Neutrophil (primary cell): ENCODE results near the gene COPS7A.
"Not testable (repeated sequence)": the region's sequence is repeated elsewhere in the genome, so short reads cannot be mapped to it uniquely, and the experiment has no call there.

Experiments
- H3K27ac ChIP-seq: fragments of 200-600 bp; sonication (generic); 2 replicates; pipeline ENCODE4 v1.5.1; 2016; ENCODE audit warnings: mild to moderate bottlenecking, moderate library complexity
- H3K27me3 ChIP-seq: fragments of 200-600 bp; sonication (generic); 2 replicates; pipeline ENCODE4 v1.6.0; 2016; ENCODE audit warnings: mild to moderate bottlenecking
- H3K36me3 ChIP-seq: fragments of 200-600 bp; sonication (generic); 2 replicates; pipeline ENCODE4 v1.5.1; 2017
- H3K4me1 ChIP-seq, 2 experiments: fragments of 200-600 bp in 1 of 2; sonication (generic) in 1 of 2; 1 replicate in 1 of 2; 2 replicates in 1 of 2; pipeline versions ENCODE4 v1.5.1 to v1.6.1; 2013 to 2016; ENCODE audit warnings: low read depth in 1 of 2, low read length in 1 of 2, mild to moderate bottlenecking in 1 of 2, moderate library complexity in 1 of 2; ENCODE audit not compliant: control insufficient read depth in 1 of 2, insufficient read depth in 1 of 2
- H3K4me3 ChIP-seq, 2 experiments: fragments of 200-600 bp in 1 of 2; sonication (generic) in 1 of 2; 1 replicate in 1 of 2; 2 replicates in 1 of 2; pipeline ENCODE4 v1.5.1; 2013 to 2016; ENCODE audit warnings: low read depth in 1 of 2, low read length in 1 of 2, mild to moderate bottlenecking in 1 of 2, moderate library complexity in 1 of 2
- H3K9me3 ChIP-seq: fragments of 200-600 bp; sonication (generic); 2 replicates; pipeline ENCODE4 v1.5.1; 2016
- TF ChIP-seq, protein P1 (sequence below): fragments of 200-600 bp; sonication (generic); IDR thresholded peaks from 2 replicates; pipeline ENCODE4 v1.5.1; 2016; ENCODE audit warnings: antibody characterized with exemption

Gene COPS7A

DNA sequence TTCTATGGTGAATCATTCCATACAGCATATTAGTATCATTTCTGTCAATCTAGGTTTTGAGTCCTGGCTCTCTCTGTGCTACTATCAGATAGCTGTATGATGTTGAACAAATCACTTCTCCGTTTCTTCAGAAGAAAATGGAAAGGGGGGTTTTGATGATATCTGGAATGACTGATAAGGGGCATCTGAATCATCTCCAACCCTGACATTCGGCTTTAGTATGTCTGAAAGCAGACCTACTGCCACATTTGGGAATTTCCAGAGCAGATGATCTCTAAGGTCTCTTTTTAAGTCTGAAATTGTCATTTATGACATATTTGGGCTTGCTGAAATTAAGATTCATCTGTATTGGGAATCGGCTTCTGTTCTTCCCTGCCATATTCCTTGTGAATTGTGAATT is 19.0 kb downstream of the COPS7A start:
- no peak overlapping the region for H3K4me3 ChIP-seq
- H3K9me3 ChIP-seq, result no peaks in the 10 kb centered on the region
- no peaks in the 10 kb centered on the region for H3K27me3 ChIP-seq
- no peak overlapping the region for H3K27ac ChIP-seq
- peaks cover 48 to 49% of the 10 kb centered on the region in 2 experiments for H3K4me1 ChIP-seq
- TF ChIP-seq, protein P1, sequence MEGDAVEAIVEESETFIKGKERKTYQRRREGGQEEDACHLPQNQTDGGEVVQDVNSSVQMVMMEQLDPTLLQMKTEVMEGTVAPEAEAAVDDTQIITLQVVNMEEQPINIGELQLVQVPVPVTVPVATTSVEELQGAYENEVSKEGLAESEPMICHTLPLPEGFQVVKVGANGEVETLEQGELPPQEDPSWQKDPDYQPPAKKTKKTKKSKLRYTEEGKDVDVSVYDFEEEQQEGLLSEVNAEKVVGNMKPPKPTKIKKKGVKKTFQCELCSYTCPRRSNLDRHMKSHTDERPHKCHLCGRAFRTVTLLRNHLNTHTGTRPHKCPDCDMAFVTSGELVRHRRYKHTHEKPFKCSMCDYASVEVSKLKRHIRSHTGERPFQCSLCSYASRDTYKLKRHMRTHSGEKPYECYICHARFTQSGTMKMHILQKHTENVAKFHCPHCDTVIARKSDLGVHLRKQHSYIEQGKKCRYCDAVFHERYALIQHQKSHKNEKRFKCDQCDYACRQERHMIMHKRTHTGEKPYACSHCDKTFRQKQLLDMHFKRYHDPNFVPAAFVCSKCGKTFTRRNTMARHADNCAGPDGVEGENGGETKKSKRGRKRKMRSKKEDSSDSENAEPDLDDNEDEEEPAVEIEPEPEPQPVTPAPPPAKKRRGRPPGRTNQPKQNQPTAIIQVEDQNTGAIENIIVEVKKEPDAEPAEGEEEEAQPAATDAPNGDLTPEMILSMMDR, result no peak
- H3K36me3 ChIP-seq, result peaks cover 13% of the 10 kb centered on the region

DNA sequence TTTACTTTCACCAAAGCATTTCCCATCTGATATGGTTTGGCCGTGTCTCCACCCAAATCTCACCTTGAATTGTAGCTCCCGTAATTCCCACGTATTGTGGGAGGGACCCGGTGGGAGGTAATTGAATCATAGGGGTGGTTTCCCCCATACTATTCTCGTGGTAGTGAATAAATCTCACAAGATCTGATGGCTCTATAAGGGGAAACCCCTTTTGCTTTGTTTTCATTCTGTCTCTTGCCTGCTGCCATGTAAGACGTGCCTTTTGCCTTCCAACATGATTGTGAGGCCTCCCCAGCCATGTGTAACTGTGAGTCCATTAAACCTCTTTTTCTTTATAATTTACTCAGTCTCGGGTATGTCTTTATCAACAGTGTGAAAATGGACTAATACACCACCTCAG is 19.5 kb downstream of the COPS7A start:
- H3K27ac ChIP-seq, H3K27me3 ChIP-seq, H3K4me3 ChIP-seq, H3K9me3 ChIP-seq: not testable (repeated sequence)
- H3K4me1 ChIP-seq, result peaks cover 47 to 49% of the 10 kb centered on the region in 2 experiments
- H3K36me3 ChIP-seq, result peaks cover 18% of the 10 kb centered on the region

DNA sequence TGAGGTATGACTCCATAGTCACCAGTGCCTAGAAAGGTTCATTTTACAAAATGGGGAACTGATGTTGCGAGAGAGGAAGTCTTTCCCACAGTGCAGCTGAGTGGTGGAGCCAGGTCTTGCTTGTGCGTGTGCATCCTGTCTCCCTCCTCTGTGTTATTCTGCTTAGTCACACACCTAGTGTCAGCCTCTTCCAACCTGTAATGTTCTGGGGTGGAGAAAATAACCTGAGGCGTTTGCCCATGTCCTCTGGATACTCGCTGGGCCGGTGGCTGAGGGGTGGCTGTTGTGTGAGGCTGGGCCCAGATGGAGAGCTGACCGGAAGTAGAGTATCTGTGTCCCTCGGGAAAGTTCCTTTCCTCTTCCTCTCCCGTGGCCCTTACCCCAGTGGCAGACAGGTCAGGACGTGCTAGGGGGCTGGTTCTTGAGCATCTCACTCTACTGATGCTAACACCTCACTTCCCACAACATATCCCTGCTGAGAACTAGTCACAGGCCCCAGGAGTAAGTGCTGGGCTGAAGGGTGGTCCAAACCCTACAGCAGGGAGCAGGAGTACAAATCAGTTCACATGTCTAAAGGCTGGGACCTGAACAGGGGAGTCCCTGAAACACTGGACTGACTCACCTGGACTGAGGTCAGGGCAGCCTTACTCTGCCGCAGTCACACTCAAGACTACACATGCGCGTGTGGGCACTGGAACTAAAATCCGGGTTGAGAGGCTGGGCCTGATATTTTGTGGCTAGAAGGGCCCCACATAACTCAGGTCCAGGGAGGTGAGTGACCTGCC is 22.1 kb downstream of the COPS7A start:
- peaks cover 48 to 50% of the 10 kb centered on the region in 2 experiments for H3K4me1 ChIP-seq
- H3K27ac ChIP-seq, result peak overlapping the region; percentile 100
- no peaks in the 10 kb centered on the region for H3K9me3 ChIP-seq
- TF ChIP-seq, protein P1, result peak; percentile 51
- peaks cover 44% of the 10 kb centered on the region for H3K36me3 ChIP-seq
- H3K27me3 ChIP-seq, result no peaks in the 10 kb centered on the region
- peak overlapping the region; percentile 43 to 53 for H3K4me3 ChIP-seq

- TF ChIP-seq, protein P1, result no peak
- H3K27me3 ChIP-seq, result no peaks in the 10 kb centered on the region
- H3K9me3 ChIP-seq, result no peaks in the 10 kb centered on the region
- peaks cover 56% of the 10 kb centered on the region for H3K36me3 ChIP-seq
- H3K27ac ChIP-seq, result peak overlapping the region; percentile 100
- peak overlapping the region in 1 of 2 experiments; percentile 53 for H3K4me3 ChIP-seq
- peaks cover 59 to 63% of the 10 kb centered on the region in 2 experiments for H3K4me1 ChIP-seq
Observed at GRCh38 chr12:6747216-6747615, 23.4 kb downstream of the COPS7A start.

- Histone ChIP-seq H3K27ac (no peak overlapping the region), H3K27me3 (no peaks in the 10 kb centered on the region), H3K36me3 (peaks cover 56% of the 10 kb centered on the region), H3K4me1 (peaks cover 64 to 66% of the 10 kb centered on the region in 2 experiments), H3K4me3 (no peak overlapping the region), H3K9me3 (no peaks in the 10 kb centered on the region)
- TF ChIP-seq, protein P1, result no peak
Observed at GRCh38 chr12:6748761-6749160, 24.9 kb downstream of the COPS7A start.

DNA sequence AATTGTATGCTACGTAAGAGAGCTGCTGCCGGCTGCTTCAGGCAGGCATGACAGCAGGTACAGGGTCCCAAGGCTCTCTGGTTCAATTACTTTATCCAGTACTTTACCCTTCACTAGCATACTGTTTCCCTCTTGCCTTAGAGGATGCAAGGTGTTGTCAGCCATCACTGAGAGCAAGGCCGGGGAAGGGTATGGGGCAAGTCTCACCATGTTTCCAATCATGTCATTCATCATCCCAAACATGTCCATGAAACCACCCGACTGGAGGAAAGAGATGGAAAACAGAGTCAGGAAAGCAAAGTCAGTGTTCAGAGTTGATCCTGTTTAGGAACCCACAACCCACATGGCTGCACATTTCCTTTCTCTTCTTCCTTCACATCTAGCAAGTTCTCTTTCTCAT is 26.7 kb downstream of the COPS7A start:
- TF ChIP-seq, protein P1, result no peak
- H3K27ac ChIP-seq, result peak overlapping the region; percentile 97
- H3K9me3 ChIP-seq, result no peaks in the 10 kb centered on the region
- no peaks in the 10 kb centered on the region for H3K27me3 ChIP-seq
- H3K4me3 ChIP-seq, result no peak overlapping the region
- H3K4me1 ChIP-seq, result peaks cover 50 to 51% of the 10 kb centered on the region in 2 experiments
- H3K36me3 ChIP-seq, result peaks cover 56% of the 10 kb centered on the region
